ENCODE data around the gene ESYT1.

ESYT1 gene

GRCh38 chr12:56120158-56120846, 7.8 kb upstream of the ESYT1 start:
- DNase-seq (ENCODE audit: low read depth): no peak
- TF ChIP-seq CTCF (conservative IDR thresholded peaks at IDR 0.05; ENCODE audit: low read depth, low read length): no peak
- no peak overlapping the region for H3K4me3 ChIP-seq (ENCODE audit: low read length)

GRCh38 chr12:56121204-56121870, 6.7 kb upstream of the ESYT1 start:
- TF ChIP-seq CTCF (conservative IDR thresholded peaks at IDR 0.05; ENCODE audit: low read depth, low read length): no peak
- H3K4me3 ChIP-seq (ENCODE audit: low read length): no peak overlapping the region
- no peak for DNase-seq (ENCODE audit: low read depth)

GRCh38 chr12:56122637-56123036, 5.4 kb upstream of the ESYT1 start:
- TF ChIP-seq CTCF (conservative IDR thresholded peaks at IDR 0.05; ENCODE audit: low read depth, low read length): no peak
- no peak for DNase-seq (ENCODE audit: low read depth)
- no peak overlapping the region for H3K4me3 ChIP-seq (ENCODE audit: low read length)

GRCh38 chr12:56124133-56124532, 3.9 kb upstream of the ESYT1 start:
- no peak overlapping the region for H3K4me3 ChIP-seq (ENCODE audit: low read length)
- no peak for TF ChIP-seq CTCF (conservative IDR thresholded peaks at IDR 0.05; ENCODE audit: low read depth, low read length)
- no peak for DNase-seq (ENCODE audit: low read depth)

GRCh38 chr12:56126732-56127239, 1.3 kb upstream of the ESYT1 start:
- no peak for TF ChIP-seq CTCF (conservative IDR thresholded peaks at IDR 0.05; ENCODE audit: low read depth, low read length)
- no peak overlapping the region for H3K4me3 ChIP-seq (ENCODE audit: low read length)
- DNase-seq (ENCODE audit: low read depth): no peak

GRCh38 chr12:56127485-56127887, 581 bp upstream of the ESYT1 start:
- no peak for TF ChIP-seq CTCF (conservative IDR thresholded peaks at IDR 0.05; ENCODE audit: low read depth, low read length)
- peak overlapping the region; percentile 52 for H3K4me3 ChIP-seq (ENCODE audit: low read length)
- no peak for DNase-seq (ENCODE audit: low read depth)
